Activated CD4-positive, alpha-beta T cell treated with anti-CD3 and anti-CD28 coated beads, Interleukin-2, Interleukin-6, amounts not matched to agents 100 ng/mL and 50 ng/mL, durations not matched to agents 16 hours and 8 hours (primary cell): ENCODE results near the gene SMYD1.

Source experiments
- DNase-seq: peaks from one replicate; pipeline ENCODE4 v3.0.0-alpha.2; 2020

The SMYD1 gene

GRCh38 chr2:88090446-88091283 is 23.0 kb downstream of the SMYD1 start:
- no peak for DNase-seq

GRCh38 chr2:88091943-88092342 is 24.3 kb downstream of the SMYD1 start:
- no peak for DNase-seq

DNA sequence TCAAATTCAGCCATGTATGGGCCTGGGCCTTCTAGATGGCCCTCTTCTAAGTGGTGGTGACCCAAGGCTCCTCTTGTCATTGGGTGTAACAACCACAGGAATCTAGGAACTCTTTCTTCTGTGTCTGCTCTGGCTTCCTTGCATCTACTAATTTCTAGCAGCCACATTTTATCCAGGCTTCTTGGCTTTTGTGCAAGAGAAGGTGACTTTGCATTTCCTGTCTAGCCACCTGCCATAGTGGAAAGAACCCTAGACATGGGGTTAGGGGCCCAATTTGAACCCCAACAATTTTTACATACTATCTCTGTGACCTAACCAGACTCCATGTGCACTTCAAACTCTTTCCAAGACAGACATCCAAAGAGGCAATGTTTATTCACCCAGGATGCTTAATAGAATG is 25.1 kb downstream of the SMYD1 start:
- DNase-seq: no peak

DNA sequence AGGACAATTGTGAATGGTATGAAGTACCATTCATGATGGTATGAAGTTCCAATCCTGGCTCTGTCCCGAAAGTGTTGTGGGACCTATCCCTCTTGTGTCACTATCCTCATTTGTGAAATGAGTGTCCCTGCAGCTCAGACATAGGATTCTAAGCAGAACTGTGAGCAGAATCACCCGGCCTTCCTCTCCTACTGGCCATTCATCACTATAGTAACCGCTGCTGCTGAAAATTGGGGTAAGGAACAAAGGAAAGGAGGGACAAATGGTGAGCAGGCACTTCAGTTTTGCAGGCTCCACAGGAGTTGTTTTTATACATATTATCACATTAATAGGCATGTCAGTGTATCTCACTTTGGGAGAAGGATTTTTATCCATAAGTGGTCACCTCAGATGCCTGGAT is 27.4 kb downstream of the SMYD1 start:
- no peak for DNase-seq

GRCh38 chr2:88096708-88097107 is 29.1 kb downstream of the SMYD1 start:
- DNase-seq: no peak

- no peak for DNase-seq
Measured at GRCh38 chr2:88097192-88097591, 29.6 kb downstream of the SMYD1 start.

GRCh38 chr2:88097891-88098557 is 30.4 kb downstream of the SMYD1 start:
- no peak for DNase-seq

GRCh38 chr2:88098558-88098900 is 30.9 kb downstream of the SMYD1 start:
- DNase-seq: no peak

DNA sequence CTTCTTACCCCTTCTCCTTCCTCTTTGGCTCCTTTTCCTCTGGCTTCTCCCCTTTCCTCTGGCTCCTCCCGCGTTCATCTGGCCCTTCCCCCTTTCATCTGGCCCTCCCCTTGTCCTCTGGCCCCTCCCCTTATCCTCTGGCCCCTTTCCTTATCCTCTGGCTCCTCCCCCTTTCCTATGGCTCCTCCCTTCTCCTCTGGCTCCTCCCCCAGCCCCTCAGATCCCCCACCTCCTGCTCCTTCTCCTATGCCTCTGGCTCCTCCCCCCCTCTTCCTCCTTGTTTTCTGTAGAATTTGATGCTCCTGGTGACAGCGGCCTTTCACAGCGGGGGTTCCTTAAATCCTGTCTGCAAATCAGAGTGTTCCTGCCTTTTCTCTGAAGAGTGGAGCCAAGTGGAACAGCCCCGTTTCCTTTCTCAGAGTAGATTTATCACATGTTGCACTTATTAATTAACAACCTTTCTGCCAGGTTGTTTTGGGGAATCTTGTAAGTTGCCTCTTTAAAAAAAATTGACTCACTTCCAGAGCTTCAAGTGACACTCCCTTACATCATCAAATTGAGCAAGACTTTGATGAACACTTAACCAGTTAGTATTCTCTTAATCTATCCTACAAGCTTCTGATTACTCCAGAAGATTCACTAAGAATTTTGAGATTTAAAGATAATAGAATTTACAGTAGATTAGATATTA is 32.3 kb downstream of the SMYD1 start:
- DNase-seq: no peak

DNA sequence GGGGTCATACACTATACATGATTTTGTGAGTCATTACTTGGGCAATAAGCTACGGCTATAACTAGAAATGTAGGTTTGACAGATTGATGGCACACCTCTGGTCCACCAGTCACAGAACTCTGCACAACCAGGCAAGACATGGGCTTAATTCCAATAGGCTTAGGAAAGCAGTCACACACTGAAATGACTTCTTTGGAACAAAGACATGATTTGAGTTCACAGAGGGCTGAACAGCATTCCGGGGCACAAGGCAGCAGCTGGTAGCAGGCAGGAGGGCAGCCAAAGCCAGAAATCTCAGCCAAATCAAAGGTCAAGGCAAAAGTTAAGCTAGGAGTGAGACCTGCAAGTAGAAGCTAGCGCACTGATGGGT is 32.8 kb downstream of the SMYD1 start:
- no peak for DNase-seq

DNA sequence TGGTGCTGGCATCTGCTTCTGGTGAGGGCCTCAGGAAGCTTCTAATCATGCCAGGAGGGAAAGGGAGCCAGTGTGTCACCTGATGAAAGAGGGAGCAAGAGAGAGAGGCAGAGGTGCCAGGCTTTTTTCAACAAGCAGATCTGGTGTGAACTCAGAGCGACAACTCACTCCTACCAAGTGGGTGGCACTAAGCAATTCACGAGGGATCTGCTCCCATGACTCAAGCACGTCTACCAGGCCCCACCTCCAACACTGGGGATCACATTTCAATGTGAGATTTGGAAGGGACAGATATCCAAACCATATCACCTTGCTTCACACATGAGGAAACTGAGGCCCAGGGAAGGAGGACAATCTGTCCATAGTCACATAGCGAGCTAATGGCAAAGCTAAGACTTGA is 41.2 kb downstream of the SMYD1 start:
- no peak for DNase-seq

DNA sequence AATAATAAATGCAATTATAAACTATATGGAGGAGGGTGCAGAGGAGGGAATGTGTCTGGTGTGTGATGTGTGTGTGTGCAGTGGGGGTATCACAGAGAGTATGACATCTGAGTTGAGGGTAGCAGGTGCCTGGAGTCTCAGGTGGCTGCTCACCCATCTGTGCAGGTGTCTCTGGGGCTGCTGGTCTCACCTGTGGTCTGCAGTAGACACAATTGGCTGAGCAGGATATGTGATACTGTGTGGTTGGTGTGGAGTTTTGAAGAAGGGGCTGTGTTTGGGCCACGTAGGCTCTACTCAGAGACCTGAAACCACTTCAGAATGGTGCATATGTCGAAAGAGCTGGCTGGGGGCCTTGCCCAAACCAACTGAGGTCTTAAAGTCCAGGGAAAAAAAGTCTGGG is 43.2 kb downstream of the SMYD1 start:
- no peak for DNase-seq

DNA sequence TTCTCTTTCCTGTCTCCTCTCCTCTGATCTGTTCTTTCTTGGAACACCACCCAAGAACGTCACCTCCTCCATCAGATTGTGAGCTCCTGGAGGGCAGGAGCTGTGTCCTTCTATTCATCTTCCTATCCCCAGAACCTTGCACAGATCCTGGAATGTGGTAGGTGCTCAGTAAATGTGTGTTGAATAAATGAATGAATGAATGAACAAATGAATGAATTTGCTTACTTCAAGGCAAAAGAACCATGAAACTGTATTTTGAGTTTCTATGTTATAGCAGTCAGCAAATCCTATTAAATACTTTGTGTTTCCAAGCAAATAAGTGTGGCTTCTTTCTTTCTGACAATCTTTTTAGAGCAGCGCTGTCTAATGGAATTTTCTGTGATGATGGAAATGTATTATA is 45.4 kb downstream of the SMYD1 start:
- no peak for DNase-seq

DNA sequence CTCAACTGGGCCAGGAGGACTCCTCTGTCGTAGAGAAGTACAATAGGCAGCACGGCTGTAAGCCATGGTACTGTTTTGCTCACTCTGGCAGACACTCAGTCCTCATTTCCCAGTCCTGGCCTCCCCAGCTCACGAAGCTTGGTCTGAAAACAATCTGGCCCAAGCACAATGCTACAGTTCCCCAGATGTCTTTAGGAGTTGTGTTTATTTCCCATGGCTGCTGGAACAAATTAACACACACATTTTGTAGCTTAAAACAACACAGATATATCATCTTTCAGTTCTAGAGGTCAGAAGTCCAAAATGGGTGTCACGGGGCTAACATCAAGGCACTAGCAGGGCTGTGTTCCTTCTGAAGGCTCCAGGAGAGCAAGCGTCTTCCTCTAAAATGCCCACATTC is 47.3 kb downstream of the SMYD1 start:
- no peak for DNase-seq

DNA sequence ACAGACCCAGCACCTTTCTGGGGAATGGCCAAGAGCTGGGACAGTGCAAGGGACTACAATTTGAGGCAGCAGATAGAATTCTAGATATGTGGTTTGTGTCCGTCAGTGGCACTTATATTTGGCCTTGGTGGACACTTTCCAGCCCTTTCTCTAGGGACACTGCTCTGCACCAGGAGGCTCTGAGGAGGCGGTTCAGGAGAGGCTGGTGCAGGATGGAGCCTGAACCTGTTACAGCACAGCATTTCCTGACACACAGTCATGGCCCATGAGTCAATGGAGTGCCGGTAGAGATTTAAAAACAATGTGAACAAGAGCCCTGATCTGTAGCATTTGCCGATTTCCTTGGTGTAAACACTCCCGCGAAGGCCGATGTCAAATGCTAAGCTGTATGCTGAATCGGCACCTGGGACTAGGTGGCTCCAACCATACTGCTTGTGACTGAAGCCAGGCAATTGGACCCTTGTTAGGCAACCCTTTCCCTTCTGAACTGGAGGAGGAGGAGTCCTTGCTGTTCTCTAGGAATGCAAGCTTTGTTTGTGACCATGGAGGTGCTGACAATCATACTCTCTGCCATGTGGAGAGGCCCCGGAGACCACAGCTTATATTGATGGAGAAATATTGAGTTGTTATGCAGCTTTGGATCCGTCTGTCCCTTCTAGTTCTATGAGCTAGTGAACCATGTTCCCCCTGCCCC is 48.3 kb downstream of the SMYD1 start:
- DNase-seq: no peak

DNA sequence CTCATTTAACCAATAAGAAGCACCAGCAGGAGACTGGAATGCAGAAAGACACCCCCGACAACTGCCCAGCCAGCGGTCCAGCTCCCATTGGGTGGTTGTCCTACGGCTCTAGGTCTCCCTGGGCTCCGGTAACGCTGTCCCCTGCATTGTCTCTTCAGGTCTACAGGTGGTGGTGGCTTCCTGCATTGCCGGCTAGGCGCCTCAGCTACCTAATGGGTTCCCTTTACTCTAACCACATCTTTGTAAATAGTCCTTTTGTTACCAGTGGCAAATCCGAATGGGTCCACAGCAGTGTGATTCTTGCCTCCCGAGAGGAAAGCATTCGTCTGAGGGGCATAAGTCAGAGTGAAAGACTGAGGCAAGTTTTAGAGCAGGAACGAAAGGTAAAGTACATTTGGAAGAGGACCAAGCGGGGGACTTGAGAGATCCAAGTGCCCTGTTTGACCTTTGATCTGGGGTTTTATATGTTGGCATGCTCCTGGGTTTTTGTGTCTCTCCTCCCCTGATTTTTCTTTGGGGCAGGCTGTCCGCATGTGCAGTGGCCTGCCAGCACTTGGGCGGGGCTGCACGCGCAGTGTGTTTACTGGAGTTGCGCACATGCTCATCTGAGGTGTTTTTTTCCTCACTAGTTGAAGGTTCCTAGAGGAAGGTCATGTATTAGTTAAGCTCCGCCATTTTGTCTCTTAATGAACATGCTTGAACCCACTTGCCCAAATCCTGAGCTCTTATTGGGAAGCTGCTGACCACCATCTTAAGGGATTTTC is 49.2 kb downstream of the SMYD1 start:
- no peak for DNase-seq

DNA sequence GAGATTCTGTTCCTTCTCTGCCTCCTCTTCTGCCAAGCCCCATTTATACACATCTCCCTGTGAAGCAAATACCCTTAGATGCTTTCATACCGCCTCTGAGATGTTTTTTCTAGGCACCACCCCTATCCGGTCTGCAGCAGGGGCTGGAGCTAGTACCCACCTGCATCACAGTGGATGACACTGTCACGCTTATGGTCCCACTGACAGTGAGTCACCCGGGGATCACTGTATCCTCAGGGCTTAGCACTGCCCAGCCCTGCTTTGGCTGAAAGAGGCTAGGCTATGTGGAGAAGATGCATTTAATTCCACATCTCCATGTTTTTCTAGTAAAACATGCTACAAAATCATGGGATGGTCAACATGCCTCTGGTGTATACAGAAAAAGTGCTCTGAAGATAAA is 50.3 kb downstream of the SMYD1 start:
- no peak for DNase-seq

DNA sequence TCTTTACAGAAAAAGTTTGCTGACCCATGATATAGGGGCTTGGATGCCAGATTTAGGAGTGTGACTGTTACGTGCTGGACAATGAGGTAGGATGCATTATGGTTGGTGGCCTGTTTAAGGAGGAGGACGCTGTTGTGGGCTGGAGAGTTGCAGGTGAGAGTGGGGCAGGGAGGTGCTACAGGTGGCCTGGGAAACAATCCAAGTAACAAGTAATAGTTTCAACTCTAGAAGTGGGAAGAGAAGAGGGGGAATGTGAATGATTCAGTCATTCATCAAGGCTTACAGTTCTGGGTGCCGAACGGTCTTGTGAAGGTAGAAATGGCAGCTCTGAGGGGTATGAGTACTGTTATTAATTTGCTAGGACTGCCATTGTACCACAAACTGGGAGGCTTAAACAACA is 54.1 kb downstream of the SMYD1 start:
- DNase-seq: no peak

GRCh38 chr2:88122141-88122884 is 54.7 kb downstream of the SMYD1 start:
- no peak for DNase-seq

DNA sequence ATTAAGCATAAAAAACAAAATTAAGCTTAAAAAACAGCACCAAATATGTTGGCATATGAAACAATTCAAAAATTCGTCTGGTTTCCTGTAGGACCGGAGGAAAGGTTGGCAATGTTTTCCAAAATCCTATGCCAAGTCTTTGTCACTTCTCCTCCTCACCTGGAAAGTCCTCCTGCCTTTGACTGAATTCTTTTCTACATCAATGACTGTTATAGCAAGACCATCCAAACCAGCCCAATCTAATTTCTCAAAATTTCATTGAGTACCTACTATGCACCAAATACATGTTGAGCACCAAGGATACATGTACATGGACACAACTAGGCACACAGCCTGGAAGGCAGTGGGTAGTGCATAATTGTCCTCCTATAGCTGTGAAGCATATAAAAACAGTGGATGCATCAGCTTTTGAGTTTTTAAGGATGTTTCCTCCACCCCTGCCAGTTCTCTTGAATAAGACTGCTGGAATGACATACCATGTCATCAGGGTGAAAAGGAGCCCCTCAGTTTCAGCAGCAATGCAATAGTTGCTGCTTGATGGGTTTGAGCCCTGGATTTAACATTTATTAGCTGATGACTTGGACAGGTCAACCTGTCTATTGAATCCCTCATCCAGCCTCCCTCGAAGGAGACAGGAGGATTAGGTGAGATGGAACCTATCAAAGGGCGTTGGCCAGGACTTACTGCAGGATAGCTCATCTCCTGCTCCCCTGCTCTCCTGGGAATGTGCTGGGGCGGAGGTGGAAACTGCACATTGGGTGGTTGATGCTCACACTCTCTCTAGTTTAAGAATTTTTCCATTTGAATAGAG is 55.7 kb downstream of the SMYD1 start:
- no peak for DNase-seq
